ENCODE data around the gene PSRC1.
A peak's percentile ranks its signal among the peaks of the same experiment; 100 is the strongest.
"Not testable (repeated sequence)": the region's sequence is repeated elsewhere in the genome, so short reads cannot be mapped to it uniquely, and the experiment has no call there.

The PSRC1 gene
- total RNA-seq, result 0.80 to 5.1 (median 2.7) reads per million in 4 experiments

GRCh38 chr1:109282952-109283747 is at the start of gene PSRC1:
Gene PSRC1 (minus strand): TSS chr1:109283145.
- DNase-seq, result peak; percentile 87

- no peak for DNase-seq
Observed at GRCh38 chr1:109331113-109331512, 48.2 kb upstream of the PSRC1 start.

- DNase-seq, result no peak
Observed at GRCh38 chr1:109327285-109327684, 44.3 kb upstream of the PSRC1 start.

- no peak for DNase-seq
Observed at GRCh38 chr1:109322974-109323373, 40.0 kb upstream of the PSRC1 start.

- no peak for DNase-seq
Observed at GRCh38 chr1:109319114-109319513, 36.2 kb upstream of the PSRC1 start.

GRCh38 chr1:109316506-109316905 is 33.6 kb upstream of the PSRC1 start:
- DNase-seq, result no peak

GRCh38 chr1:109315288-109315687 is 32.3 kb upstream of the PSRC1 start:
- no peak for DNase-seq

GRCh38 chr1:109314795-109315194 is 31.9 kb upstream of the PSRC1 start:
- no peak for DNase-seq

- DNase-seq, result no peak
Observed at GRCh38 chr1:109312978-109313775, 30.2 kb upstream of the PSRC1 start.

GRCh38 chr1:109312246-109312645 is 29.3 kb upstream of the PSRC1 start:
- no peak for DNase-seq

- no peak for DNase-seq
Observed at GRCh38 chr1:109309347-109309746, 26.4 kb upstream of the PSRC1 start.

- DNase-seq, result no peak
Observed at GRCh38 chr1:109307274-109308021, 24.5 kb upstream of the PSRC1 start.

GRCh38 chr1:109306832-109307273 is 23.9 kb upstream of the PSRC1 start, which contains the start of gene MYBPHL:
Gene MYBPHL (minus strand): TSS chr1:109307011. CDS start chr1:109306991, 20 bp downstream.
- DNase-seq, result no peak

- DNase-seq, result not testable (repeated sequence)
Observed at GRCh38 chr1:109305991-109306390, 23.0 kb upstream of the PSRC1 start.

- no peak for DNase-seq
Observed at GRCh38 chr1:109304226-109304920, 21.4 kb upstream of the PSRC1 start.

- no peak for DNase-seq
Observed at GRCh38 chr1:109301874-109302273, 18.9 kb upstream of the PSRC1 start.

GRCh38 chr1:109300650-109301151 is 17.8 kb upstream of the PSRC1 start:
- DNase-seq, result no peak

GRCh38 chr1:109299558-109300343 is 16.8 kb upstream of the PSRC1 start:
- no peak for DNase-seq

- no peak for DNase-seq
Observed at GRCh38 chr1:109298666-109299557, 16.0 kb upstream of the PSRC1 start.

GRCh38 chr1:109296782-109297181 is 13.8 kb upstream of the PSRC1 start:
- DNase-seq, result no peak
